Stimulated activated CD4-positive, alpha-beta T cell treated with anti-CD3 and anti-CD28 coated beads, TNF-alpha, amount 100 ng/mL, for 48 hours (primary cell): Measurements from ENCODE around the gene EXOSC10.
"Not testable (repeated sequence)": the region's sequence is repeated elsewhere in the genome, so short reads cannot be mapped to it uniquely, and the experiment has no call there.

Source experiments
- DNase-seq, 3 donors: peaks; one replicate each; pipeline ENCODE4 v3.0.0-alpha.2; 2020; ENCODE audit warnings: low read depth in 3 of 3

EXOSC10 gene

DNA sequence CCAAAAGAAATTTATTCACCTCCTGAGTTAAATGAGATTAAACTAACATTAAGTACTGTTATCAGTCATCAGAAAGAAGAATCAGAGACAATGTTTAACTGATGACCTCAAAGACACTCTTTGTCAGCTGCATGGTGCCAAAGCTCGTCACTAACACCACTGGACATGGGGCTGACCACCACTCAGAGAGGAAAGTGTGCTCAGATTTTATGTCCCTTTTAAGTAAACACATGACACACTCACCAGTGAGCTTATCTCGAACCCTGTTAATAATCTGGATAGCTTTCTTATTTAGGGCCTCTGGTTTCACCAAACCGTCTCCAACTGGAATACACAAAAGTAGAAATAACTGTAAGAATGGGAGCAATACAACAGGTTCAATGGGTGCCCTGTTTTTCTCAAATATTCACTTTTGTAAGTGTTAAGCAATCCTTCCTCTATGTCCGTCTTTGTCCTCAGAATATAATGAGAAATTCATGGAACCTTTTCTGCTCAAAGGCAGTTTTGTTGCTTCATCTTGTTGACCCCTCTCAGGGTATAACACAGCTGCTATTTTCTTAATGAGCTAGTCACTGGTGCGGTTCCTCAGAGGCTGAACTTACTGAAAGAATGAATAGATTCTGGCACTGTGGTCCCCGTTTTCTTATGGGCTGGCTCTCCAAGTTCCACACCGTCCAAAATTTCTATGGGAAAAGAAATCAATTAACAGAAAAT is 9.5 kb upstream of the EXOSC10 start:
- no peak for DNase-seq

DNA sequence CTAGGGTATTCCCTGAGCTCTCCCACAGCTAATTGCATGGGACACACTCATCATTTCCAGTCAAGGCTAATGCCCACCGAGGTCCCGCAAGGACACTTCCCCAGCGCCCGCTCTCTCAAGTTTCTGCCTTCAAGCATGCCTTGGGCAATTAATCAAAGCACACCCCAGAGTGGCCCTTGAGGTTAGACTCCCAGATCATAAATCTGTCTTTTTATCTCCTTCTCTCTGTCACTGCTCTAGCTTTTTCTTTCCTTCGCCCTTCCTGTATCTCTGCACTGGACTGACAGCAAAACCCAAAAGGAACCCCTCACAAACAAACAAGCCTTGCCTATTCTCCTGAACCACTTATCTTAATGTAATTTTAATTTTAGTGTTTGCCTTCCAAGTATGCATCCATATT is 7.9 kb upstream of the EXOSC10 start:
- DNase-seq = no peak

DNA sequence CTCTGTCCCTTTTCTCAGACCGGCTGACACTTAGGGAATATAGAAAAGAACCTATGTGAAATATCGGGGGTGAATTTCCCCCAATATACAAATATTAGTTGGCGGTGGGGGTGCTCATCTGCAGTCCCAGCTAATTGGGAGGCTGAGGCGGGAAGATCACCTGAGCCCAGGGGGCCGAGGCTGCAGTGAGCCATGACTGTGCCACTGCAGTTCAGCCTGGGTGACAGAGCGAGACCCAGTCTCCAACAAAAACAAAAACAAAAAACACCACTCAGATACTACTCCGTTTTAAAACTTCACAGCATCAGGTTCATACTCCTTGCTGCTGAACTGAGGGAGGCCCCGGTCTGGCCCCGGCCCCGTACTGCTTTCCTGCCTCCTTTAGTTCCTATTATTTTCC is 5.9 kb upstream of the EXOSC10 start:
- DNase-seq = no peak

DNA sequence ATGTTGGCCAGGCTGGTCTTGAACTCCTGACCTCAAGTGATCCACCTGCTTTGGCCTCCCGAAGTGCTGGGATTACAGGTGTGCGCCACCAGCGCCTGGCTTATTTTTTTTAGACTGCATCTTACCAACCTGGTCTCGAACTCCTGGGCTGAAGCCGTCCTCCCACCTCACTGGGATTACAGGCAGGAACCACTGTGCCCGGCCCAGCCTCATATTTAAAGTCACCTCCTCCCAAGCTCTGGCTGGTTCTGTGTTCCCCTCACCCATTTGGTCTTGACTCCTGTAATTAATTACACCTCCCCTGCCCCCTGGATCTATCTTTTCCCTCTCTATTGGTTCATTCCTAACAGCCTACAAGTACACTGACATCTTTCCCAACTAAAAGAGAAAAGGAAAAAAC is 1.7 kb upstream of the EXOSC10 start:
- no peak for DNase-seq

DNA sequence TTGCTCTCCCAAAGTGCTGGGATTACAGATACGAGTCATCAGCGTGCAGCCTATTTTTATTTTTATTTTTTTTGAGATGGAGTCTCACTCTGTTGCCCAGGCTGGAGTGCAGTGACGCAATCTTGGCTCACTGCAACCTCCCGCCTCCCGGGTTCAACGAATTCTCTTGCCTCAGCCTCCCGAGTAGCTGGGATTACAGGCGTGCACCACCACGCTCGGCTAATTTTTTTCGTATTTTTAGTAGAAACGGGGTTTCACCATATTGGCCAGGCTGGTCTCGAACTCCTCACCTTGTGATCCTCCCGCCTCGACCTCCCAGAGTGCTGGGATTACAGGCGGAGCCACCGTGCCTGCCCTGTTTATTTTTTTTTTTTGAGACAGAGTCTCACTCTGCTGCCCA is 1.1 kb upstream of the EXOSC10 start:
- not testable (repeated sequence) for DNase-seq

DNA sequence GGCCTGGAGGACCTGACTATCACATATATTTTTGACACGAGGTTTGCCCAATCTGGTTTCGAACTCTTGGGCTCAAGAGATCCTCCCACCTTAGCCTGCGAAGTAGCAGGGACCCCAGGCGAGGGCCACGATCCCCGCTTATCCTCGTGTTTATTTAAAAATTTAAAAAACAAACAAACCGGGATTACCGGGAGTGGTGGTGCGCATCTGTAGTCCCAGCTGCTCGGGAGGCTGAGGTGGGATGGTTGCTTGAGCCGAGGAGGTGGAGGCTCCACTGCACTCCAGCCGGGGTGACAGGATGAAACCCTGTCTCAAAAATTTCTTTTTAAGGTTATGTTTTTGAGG is 452 bp upstream of the EXOSC10 start:
- no peak for DNase-seq

DNA sequence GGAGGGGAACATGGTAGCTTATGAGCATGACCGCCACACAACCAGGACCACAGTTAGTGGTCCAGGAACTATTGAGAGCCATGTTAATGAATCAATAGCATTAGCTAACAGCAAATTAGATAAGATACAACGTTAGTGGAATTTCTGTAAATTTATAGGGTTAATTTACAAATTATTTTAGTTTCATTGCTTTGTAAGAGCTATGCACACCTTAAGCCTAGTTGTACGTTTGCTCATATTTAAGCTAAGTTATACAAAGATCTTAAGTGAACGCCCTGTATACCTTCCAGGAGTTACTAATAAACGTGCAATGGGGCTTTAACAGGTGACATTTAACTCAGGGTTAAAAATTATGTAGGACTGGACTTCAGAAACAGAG is 749 bp downstream of the EXOSC10 start:
- DNase-seq = no peak

DNA sequence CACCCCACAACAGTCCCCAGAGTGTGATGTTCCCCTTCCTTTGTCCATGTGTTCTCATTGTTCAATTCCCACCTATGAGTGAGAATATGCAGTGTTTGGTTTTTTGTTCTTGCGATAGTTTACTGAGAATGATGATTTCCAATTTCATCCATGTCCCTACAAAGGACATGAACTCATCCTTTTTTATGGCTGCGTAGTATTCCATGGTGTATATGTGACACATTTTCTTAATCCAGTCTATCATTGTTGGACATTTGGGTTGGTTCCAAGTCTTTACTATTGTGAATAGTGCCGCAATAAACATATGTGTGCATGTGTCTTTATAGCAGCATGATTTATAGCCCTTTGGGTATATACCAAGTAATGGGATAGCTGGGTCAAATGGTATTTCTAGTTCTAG is 15.9 kb downstream of the EXOSC10 start:
- DNase-seq = not testable (repeated sequence)

DNA sequence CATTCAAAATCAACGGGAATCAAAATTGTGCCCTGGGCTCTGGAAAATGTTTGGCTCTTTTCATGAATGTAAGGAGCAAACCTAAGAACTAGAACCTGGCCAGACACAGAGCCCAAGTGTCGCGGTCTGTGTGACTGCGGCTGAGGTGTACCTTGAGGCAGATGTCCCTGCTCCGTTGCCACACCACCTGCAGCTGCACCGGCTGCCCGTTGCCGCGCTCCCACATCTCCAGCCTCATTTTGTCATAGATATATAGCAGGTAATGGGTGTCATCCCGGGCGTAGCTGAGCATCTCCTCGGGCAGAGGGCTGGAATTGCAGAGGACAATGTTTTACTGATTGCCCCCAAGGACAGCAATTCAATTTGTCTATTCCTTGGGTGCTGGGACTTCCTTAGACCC is 18.7 kb downstream of the EXOSC10 start:
- no peak for DNase-seq

DNA sequence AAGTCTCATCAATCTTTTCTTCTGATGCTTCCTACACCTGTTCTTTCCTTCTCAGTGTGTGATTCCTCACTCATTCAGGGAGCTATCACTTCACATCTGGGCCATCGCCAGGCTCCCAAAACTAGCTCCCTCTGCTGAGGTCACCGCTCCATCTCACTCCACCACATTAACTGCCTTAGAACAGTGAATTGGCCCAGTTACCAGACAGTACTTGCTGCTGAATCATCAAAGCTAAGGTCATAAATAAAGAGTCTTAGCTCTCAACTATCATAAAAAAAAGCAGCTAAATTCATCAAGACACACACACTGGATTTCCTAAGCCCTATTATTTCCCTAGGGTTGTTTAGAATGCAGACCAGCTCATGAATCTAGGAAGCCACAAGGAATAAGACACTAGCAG is 21.0 kb downstream of the EXOSC10 start:
- DNase-seq = no peak

DNA sequence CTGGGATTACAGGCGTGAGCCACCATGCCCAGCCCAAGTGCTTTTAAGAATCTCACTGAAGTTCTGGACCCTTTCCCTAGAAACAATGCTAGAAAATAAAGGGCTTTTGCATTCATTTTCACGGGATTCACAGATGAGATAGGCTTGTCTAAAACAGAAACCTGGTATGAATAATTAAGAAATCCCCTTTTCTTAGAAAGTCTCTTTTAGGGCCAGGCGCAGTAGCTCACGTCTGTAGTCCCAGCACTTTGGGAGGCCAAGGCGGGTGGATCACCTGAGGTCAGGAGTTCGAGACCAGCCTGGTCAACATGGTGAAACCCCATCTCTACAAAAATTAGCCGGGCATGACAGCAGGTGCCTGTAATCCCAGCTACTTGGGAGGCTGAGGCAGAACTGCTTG is 26.3 kb downstream of the EXOSC10 start:
- DNase-seq = not testable (repeated sequence)

DNA sequence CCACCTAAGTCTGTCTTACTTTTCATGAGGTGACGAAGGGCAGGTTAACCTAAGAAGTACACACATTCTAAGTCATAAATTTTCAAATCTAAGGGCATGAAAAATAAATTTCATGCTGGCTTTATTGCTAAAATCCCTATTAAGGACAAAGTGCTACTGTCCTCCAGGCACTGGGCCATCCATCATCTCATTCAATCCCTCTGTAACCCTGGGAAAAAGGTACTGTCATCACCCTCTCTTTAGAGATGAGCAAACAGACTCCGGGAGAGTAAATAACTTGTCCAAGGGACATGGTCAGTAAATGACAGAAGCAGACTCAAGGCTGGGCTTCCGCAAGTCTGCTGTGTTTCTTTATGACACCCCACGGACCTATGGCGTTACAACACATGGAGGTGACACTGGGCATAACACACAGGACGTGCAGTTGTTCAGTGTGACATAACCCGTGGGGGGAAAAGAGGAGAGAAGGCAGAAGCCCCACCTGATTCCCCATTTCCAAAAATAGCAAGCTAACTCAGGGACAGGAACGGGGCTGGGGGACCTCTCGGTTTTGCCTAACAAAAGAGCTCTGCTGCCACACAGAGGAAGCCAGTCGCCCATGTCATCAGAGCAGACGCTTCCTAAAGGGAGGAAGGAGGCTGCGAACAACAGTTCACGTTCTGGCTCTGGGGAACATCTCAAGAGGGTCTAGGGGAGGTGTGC is 27.3 kb downstream of the EXOSC10 start:
- no peak for DNase-seq

DNA sequence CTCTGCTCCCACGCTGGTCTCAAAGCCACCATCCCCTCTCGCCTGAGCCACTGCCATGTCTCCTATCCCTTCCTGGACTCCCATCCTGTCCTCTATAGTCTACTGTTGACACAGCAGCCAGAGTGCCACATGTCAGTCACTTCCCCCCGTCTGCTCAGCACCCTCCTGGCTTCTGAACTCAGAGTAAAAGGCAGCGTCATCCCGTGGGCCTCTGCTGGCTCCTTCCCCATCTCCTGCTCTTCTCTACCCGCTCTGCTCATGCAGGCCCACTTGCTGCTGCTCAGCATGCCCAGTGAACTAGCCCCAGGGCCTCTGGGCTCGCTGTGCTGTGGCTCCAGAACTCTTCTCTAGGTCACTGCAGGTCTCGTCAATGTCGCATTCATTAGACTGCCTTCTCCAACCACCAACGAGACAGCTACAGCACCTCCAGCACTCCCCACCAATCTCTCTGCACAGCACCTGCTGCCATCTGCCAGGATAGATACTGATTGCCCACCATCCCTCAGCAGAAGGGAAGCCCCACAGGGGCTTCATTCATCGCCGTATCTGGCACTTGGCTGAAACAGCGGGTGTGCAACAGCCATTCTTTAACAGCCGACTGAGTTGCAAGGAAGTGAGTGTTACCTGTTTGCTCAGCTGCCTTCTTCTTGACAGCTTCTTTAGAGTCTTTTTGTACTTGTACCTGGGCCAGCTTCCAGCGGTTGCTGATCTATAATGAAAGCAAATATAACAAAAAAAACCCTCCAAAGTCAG is 28.0 kb downstream of the EXOSC10 start:
- no peak for DNase-seq

DNA sequence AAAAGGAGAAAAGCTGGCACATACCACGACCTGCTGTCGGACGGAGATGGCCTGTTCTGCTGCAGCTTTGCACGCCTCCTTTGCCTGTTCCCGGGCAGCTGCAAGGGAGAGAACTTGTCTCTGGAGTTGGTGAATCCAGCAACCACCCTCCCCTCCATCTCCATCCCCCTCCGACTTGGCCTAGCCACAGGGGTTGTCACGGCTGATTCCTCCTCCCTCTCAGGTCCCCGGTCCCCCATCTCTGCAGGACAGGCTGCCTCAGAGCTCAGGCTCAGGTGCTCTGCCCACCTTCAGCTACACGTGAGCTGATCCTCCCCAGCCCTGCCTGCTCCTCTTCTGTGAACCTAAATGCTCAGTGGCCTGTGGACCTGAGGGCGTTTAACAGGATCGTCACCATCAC is 28.8 kb downstream of the EXOSC10 start:
- DNase-seq = no peak

DNA sequence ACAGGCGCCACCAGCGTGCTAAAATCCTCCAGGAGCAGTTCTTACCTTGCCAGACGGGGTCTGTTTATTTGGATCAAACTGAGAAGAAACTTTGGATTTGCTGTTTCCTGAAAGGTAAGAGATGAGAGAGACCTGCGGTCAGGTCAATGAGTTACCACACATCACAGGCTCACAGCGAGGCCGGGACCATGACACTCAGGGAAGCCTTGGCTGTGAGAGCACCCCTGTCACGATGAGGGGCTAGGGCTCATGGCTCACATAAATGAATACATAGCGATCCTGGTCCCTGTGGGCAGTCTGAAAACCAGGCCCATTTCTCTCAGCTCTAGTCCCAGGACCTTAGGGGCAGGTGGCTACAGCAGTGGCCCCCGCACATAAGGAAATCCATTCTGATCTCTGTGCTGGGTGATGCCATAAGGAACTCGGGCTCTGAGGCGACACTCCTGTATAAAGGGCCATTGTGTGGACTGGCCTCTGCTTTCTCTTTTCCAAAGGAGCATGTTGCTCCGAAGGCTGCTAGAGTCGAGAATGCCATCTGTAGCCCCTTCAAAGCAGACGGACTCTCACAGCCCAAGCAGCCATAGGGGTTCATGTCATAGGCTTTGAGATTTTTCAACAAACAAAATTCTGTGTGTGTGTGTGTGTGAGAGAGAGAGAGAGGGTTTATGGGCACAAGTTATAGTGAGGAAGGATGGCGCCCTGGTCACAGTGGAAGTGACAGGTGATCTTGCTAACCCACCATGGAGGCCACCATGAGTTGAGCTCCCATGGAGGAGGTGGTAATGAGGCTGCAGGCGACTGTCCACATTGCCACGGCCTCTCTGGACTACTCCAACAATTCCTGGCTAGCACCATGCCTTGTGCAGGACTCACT is 30.8 kb downstream of the EXOSC10 start:
- DNase-seq = no peak

DNA sequence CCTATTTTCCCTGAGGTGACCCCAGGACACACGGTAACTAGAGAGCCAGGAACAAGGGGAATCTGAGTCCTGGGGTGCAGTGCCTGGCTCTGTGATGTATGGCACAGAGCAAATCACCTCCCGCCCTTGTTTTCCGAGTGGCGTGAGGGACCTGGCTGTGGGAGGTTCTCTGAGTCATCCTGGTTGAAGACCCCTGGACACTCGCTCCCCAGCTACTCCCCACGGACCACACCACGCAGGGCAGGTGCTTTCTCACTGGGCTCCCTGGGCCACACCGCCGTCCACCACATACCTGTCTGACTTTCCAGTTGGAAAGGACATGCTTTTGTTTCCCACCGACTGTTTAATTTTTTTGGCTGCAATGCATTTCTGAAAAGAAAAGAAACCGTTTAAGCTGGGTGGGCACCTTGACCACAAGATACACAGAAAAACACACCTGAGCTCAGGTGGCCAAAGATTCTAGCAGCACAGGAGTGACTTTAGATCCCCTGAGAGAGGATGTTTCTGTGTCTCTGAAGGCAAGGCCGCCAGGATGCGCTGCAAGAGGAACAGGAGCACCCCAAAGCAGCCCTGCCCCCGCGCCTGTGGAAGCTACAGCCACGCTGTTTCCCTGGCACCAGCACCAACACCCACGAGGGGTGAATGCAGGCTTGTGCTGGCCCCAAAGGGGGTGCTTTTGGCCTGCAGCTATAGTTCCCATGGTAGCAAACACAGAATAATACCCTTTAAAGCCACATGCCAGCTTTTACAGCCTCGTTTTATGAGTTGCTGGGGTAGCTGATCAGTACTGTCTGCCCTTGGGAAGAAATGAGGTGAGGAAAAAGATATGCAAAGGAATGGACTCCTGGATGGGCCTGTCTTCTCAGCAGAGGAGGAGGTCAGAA is 31.7 kb downstream of the EXOSC10 start:
- DNase-seq = no peak

DNA sequence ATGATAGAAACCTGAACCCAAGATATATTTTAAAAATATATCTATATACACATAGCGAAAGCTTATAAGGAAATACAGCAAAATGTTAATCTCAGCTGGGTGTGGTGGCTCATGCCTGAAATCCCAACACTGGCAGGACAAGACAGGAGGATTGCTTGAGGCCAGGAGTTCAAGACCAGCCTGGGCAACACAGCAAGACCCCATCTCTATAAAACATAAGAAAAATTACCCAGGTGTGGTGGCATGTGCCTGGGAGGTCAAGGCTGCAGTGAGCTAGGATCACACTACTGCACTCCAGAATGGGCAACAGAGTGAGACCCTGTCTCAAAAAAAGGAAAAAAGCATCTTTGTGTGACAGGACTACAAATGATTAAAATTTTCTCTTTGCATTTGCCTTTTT is 33.9 kb downstream of the EXOSC10 start:
- DNase-seq = no peak

DNA sequence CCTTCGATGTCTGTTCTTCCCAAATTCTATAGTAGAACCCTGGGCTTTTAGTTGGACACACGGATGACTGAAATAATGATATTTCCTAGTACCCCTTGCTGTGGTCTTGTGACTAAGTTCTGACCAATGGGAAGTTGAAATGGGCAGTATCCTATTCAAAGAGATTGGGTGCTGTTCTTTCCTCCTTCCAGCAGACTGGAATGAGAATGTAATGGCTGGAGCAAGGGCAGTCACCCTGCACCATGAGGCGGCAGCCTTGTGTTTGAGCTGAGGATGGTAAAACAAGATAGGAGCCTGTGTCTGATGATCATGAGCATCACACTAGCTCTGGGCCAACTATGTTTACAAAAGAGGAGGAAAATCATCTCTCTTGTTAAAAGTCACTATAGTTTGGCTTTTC is 34.7 kb downstream of the EXOSC10 start:
- DNase-seq = no peak

DNA sequence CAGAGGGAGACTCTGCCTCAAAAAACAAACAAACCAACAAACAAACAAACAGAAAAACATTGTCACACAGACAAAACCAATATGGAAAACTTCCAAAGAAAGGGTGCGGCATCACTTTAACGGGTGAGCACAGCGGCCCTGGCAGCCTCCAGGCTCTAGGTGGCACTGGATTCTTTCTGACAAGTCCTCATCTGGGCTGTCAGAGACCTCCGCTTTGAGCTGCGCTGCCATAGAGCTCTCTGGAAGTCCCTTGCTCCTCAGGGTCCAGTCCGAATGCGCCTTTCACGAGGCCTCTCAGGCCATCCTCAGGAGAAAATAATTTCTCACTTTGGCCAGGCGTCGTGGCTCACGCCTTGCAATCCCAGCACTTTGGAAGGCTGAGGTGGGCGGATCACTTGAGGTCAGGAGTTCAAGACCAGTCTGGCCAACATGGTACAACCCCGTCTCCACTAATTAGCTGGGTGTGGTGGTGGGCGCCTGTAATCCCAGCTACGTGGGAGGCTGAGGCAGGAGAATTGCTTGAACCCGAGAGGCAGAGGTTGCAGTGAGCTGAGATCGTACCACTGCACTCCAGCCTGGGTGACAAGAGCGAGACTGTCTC is 35.6 kb downstream of the EXOSC10 start:
- not testable (repeated sequence) for DNase-seq

DNA sequence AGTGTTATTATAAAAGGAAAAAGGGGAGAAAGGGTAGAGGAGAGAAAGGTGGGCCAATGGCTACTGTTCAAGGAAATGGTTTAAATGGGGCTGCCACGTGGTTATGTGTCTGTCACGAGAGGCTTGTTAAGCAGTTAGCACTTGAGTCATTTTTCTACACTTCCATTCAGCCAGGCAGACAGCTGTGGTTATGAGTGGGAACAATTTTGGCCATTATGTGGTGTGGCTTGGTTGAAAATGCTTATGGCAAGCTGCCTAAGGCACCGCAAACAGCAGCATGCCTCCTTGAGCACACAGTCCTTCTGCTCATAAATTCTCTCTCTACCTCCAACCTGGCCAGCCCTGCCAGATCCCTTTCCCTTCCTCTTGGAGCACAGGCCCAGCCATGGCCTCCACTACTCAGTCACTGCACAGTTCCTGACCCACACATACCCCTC is 36.7 kb downstream of the EXOSC10 start:
- no peak for DNase-seq
